Measurements from ENCODE around the gene FAM50A.

GRCh38 chrX:154494715-154495114, 50.8 kb downstream of the FAM50A start:
- TF ChIP-seq CTCF (IDR thresholded peaks at IDR 0.05) (no peak), POLR2A (IDR thresholded peaks at IDR 0.05) (no peak)
